Muscle layer of colon (tissue), 2 donors: Measurements from ENCODE around the gene MGAT5.

Source experiments
- H3K27ac ChIP-seq: one replicate; pipeline ENCODE4 v1.7.0; 2013; ENCODE audit warnings: low read depth, mild to moderate bottlenecking, low read length, moderate library complexity
- H3K27me3 ChIP-seq, 2 donors: one replicate each; pipeline ENCODE4 v1.7.0; 2013; ENCODE audit warnings: low read length in 2 of 2, mild to moderate bottlenecking in 2 of 2; ENCODE audit not compliant: insufficient read depth in 2 of 2, control insufficient read depth in 1 of 2
- H3K36me3 ChIP-seq: one replicate; pipeline ENCODE4 v1.7.0; 2013; ENCODE audit warnings: mild to moderate bottlenecking, low read length; ENCODE audit not compliant: insufficient read depth
- H3K4me1 ChIP-seq: one replicate; pipeline ENCODE4 v1.7.0; 2013; ENCODE audit warnings: mild to moderate bottlenecking, low read length; ENCODE audit not compliant: insufficient read depth
- H3K4me3 ChIP-seq, 2 donors: one replicate each; pipeline ENCODE4 v1.7.0; 2013; ENCODE audit warnings: low read length in 2 of 2, low read depth in 1 of 2, mild to moderate bottlenecking in 1 of 2, moderate library complexity in 1 of 2
- H3K9ac ChIP-seq: one replicate; pipeline ENCODE4 v1.7.0; 2013; ENCODE audit warnings: low read length
- H3K9me3 ChIP-seq: one replicate; pipeline ENCODE4 v1.7.0; 2013; ENCODE audit warnings: mild to moderate bottlenecking, low read length
- donor health status: abdominal sarcoma.
- donor health status: Adenocarcinoma of cecum.

Gene MGAT5

GRCh38 chr2:134245340-134245984, 8.4 kb upstream of the MGAT5 start:
- no peaks in the 10 kb centered on the region for H3K27me3 ChIP-seq
- no peak overlapping the region for H3K9ac ChIP-seq
- H3K4me1 ChIP-seq, result peaks cover 10% of the 10 kb centered on the region

GRCh38 chr2:134246154-134246874, 7.6 kb upstream of the MGAT5 start:
- Histone ChIP-seq H3K9ac (no peak overlapping the region), H3K27ac (no peak overlapping the region), H3K4me3 (no peak overlapping the region), H3K4me1 (peaks cover 10% of the 10 kb centered on the region), H3K36me3 (no peaks in the 10 kb centered on the region), H3K9me3 (no peaks in the 10 kb centered on the region), H3K27me3 (no peaks in the 10 kb centered on the region)

More at GRCh38 chr2:134245340-134245984, 8.4 kb upstream of the MGAT5 start:
- no peak overlapping the region for H3K4me3 ChIP-seq
- no peak overlapping the region for H3K27ac ChIP-seq
- no peaks in the 10 kb centered on the region for H3K36me3 ChIP-seq
- H3K9me3 ChIP-seq, result no peaks in the 10 kb centered on the region

DNA sequence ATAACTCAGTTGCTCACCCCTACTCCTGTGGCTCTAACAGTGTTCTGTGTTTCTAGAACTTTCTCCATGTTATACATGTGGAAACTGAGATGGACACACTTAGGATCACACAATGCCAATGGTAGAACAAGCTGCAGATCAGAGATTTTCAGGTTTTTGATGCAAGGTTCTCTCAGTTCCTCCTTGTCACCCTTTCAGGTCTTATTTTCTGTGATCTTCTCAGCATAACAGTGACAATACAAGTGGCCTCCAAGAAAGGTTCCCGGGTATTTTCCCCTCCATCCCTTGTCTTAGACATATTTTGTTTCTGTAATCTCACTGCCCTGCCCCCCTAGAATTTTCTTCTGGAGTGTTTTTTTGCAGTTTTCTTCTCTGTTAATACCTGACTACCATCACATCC, 6.2 kb upstream of the MGAT5 start:
- no peaks in the 10 kb centered on the region for H3K9me3 ChIP-seq
- peaks cover 10% of the 10 kb centered on the region for H3K4me1 ChIP-seq
- no peak overlapping the region for H3K27ac ChIP-seq
- H3K4me3 ChIP-seq, result no peak overlapping the region
- no peaks in the 10 kb centered on the region for H3K27me3 ChIP-seq
- H3K9ac ChIP-seq, result no peak overlapping the region
- no peaks in the 10 kb centered on the region for H3K36me3 ChIP-seq

DNA sequence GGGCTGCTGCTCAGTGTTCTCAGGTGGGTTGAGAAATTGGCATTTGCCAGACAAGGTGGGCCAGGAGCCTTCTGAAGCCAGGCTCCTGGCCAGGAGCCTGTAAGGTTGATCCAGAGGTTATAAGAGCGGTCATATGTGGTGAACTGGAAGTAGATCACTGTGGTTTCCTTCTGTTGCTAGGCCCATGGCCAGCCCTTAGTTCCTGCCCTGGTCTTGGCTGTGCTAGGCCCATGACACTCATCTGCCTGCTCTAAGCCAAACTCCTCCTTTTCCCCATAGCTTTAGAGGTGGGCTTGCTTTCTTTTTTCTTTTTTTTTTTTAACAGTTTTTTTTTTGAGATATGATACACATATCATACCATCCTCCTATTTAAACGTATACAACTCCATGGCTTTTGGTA, 5.0 kb upstream of the MGAT5 start:
- Histone ChIP-seq H3K9ac (no peak overlapping the region), H3K4me1 (peaks cover 8% of the 10 kb centered on the region), H3K27ac (no peak overlapping the region), H3K27me3 (no peaks in the 10 kb centered on the region), H3K4me3 (no peak overlapping the region), H3K36me3 (no peaks in the 10 kb centered on the region), H3K9me3 (no peaks in the 10 kb centered on the region)

GRCh38 chr2:134249755-134250154, 4.1 kb upstream of the MGAT5 start:
- no peak overlapping the region for H3K4me3 ChIP-seq
- H3K9me3 ChIP-seq, result no peaks in the 10 kb centered on the region
- H3K27me3 ChIP-seq, result no peaks in the 10 kb centered on the region
- H3K4me1 ChIP-seq, result peaks cover 7% of the 10 kb centered on the region
- H3K36me3 ChIP-seq, result no peaks in the 10 kb centered on the region
- no peak overlapping the region for H3K9ac ChIP-seq
- H3K27ac ChIP-seq, result no peak overlapping the region

DNA sequence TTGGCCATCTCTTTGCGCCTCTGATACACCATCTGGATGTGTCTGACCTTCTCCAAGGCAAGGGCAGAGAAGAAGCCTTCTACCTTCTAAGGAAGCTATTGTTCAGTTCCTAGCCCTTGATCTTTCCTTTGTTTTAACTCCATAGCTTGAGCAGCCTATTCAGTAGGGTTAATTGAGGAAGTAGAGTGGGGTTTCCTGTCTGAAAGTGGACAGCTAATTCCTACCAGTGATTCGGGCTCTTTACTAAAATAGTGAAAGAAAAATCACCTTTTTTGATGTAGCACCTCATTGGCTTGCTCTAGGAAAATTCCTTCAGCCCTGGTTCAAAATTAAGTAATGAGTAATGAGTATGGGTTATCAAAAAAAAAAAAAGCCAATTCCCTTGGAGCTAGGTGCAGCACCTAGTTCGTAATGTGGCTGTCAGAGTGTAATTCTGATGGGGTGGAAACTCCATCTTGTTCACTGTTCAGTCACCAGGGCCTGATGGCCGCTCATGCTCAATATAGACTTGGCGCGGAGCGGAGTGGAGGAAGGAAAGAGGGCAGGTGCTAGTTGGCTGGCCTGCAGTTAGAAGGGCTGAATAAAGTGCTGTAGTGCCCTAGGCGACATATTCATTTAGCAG, 2.9 kb upstream of the MGAT5 start:
- Histone ChIP-seq H3K4me1 (peaks cover 5% of the 10 kb centered on the region), H3K4me3 (no peak overlapping the region), H3K9ac (no peak overlapping the region), H3K27ac (no peak overlapping the region), H3K36me3 (no peaks in the 10 kb centered on the region), H3K9me3 (no peaks in the 10 kb centered on the region), H3K27me3 (no peaks in the 10 kb centered on the region)

- peaks cover 5% of the 10 kb centered on the region for H3K4me1 ChIP-seq
- no peaks in the 10 kb centered on the region for H3K27me3 ChIP-seq
- H3K27ac ChIP-seq, result no peak overlapping the region
- H3K4me3 ChIP-seq, result no peak overlapping the region
- no peak overlapping the region for H3K9ac ChIP-seq
- H3K36me3 ChIP-seq, result no peaks in the 10 kb centered on the region
- H3K9me3 ChIP-seq, result no peaks in the 10 kb centered on the region
Measured at GRCh38 chr2:134252092-134252750, 1.7 kb upstream of the MGAT5 start.

GRCh38 chr2:134253117-134253704, 661 bp upstream of the MGAT5 start:
- H3K9ac ChIP-seq, result no peak overlapping the region
- peaks cover 9% of the 10 kb centered on the region for H3K4me1 ChIP-seq
- H3K36me3 ChIP-seq, result no peaks in the 10 kb centered on the region
- H3K27ac ChIP-seq, result no peak overlapping the region
- no peaks in the 10 kb centered on the region for H3K9me3 ChIP-seq
- H3K4me3 ChIP-seq, result no peak overlapping the region
- H3K27me3 ChIP-seq, result no peaks in the 10 kb centered on the region

- peaks cover 22% of the 10 kb centered on the region for H3K4me1 ChIP-seq
- no peaks in the 10 kb centered on the region for H3K36me3 ChIP-seq
- no peaks in the 10 kb centered on the region for H3K27me3 ChIP-seq
- no peak overlapping the region for H3K4me3 ChIP-seq
- H3K27ac ChIP-seq, result no peak overlapping the region
- H3K9me3 ChIP-seq, result no peaks in the 10 kb centered on the region
- no peak overlapping the region for H3K9ac ChIP-seq
Measured at GRCh38 chr2:134254824-134255223, 952 bp downstream of the MGAT5 start.

- Histone ChIP-seq H3K27ac (no peak overlapping the region), H3K9ac (no peak overlapping the region), H3K4me1 (peaks cover 38% of the 10 kb centered on the region), H3K9me3 (no peaks in the 10 kb centered on the region), H3K27me3 (no peaks in the 10 kb centered on the region), H3K36me3 (no peaks in the 10 kb centered on the region), H3K4me3 (no peak overlapping the region)
Measured at GRCh38 chr2:134256956-134257355, 3.1 kb downstream of the MGAT5 start.

GRCh38 chr2:134257509-134257908, 3.6 kb downstream of the MGAT5 start:
- Histone ChIP-seq H3K36me3 (no peaks in the 10 kb centered on the region), H3K9ac (no peak overlapping the region), H3K27ac (no peak overlapping the region), H3K9me3 (no peaks in the 10 kb centered on the region), H3K4me1 (peaks cover 40% of the 10 kb centered on the region), H3K27me3 (no peaks in the 10 kb centered on the region), H3K4me3 (no peak overlapping the region)
